ENCODE data around the gene OR6Q1.

DNA sequence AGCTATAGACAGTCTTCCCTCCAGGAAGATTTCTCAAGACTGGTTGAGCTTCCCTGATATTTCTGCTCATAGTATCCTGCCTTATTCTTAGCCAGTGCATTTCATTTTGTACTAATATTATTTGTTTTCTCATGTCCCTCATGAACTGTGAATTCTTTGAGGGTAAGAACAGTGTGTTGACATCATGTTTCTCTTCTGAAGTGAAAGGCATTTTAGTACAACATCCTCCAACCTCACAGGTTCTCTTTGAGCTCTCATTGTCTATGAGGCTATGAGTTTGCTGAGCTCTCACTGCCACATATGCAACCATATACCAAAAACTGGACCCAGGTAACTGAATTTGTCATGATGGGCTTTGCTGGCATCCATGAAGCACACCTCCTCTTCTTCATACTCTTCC, at the start of gene OR6Q1:
- no peak for TF ChIP-seq CTCF (IDR thresholded peaks at IDR 0.05 in 4 of 5, conservative IDR thresholded peaks at IDR 0.05 in 1 of 5)
- no peak for TF ChIP-seq POLR2A (IDR thresholded peaks at IDR 0.05)

All from gastrocnemius medialis (tissue), 4 donors.